GM13976 (cell line): ENCODE data around the gene NECTIN1.

Experiments used
- DNase-seq: peaks from one replicate; pipeline ENCODE4 v3.0.0; 2012; ENCODE audit warnings: low spot score
- in situ Hi-C: fragments of 300-500 bp; cut with MboI; formaldehyde crosslinking; loops from one replicate; pipeline ENCODE4 v1.12.0; 2022; ENCODE audit warnings: low sequenced_read_pairs, mixed read lengths, inconsistent platforms; ENCODE audit not compliant: unreplicated experiment
- TF ChIP-seq, protein P1 (sequence below): IDR thresholded peaks from 2 replicates; pipeline ENCODE4 v1.5.1; 2012; ENCODE audit warnings: borderline replicate concordance, mild to moderate bottlenecking; ENCODE audit not compliant: insufficient read depth; ENCODE audit errors: extremely low read depth, missing control alignments, control extremely low read depth

Gene NECTIN1

DNA sequence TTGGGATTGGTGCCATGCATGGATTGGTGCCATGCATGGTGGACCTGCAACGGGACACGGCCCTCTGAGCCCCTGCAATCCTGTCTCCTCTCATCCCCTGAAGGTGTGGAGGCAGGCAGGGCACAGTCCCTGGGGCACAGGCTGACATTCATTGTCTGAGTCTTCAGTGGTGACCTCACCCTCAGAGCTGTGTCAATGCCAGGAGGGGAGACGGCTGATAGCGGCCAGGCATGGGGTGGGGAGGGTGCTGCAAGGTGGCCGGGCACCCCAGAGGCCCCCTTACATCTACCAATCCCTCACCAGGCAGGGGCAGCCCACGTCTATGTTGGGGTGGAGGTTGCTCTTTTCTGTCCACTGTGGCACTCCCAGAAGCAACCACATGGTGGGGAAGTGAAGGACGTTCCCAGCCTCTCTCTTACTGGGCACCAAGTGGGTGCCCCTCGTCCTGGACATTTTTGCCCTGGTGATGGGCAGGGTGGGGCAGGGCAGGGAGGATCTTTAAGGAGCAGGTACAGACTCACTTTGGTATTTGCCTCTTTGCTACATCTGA is 47.6 kb downstream of the NECTIN1 start:
- in situ Hi-C loops: no loop called here
- TF ChIP-seq, protein P1, sequence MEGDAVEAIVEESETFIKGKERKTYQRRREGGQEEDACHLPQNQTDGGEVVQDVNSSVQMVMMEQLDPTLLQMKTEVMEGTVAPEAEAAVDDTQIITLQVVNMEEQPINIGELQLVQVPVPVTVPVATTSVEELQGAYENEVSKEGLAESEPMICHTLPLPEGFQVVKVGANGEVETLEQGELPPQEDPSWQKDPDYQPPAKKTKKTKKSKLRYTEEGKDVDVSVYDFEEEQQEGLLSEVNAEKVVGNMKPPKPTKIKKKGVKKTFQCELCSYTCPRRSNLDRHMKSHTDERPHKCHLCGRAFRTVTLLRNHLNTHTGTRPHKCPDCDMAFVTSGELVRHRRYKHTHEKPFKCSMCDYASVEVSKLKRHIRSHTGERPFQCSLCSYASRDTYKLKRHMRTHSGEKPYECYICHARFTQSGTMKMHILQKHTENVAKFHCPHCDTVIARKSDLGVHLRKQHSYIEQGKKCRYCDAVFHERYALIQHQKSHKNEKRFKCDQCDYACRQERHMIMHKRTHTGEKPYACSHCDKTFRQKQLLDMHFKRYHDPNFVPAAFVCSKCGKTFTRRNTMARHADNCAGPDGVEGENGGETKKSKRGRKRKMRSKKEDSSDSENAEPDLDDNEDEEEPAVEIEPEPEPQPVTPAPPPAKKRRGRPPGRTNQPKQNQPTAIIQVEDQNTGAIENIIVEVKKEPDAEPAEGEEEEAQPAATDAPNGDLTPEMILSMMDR: no peak
- no peak for DNase-seq

DNA sequence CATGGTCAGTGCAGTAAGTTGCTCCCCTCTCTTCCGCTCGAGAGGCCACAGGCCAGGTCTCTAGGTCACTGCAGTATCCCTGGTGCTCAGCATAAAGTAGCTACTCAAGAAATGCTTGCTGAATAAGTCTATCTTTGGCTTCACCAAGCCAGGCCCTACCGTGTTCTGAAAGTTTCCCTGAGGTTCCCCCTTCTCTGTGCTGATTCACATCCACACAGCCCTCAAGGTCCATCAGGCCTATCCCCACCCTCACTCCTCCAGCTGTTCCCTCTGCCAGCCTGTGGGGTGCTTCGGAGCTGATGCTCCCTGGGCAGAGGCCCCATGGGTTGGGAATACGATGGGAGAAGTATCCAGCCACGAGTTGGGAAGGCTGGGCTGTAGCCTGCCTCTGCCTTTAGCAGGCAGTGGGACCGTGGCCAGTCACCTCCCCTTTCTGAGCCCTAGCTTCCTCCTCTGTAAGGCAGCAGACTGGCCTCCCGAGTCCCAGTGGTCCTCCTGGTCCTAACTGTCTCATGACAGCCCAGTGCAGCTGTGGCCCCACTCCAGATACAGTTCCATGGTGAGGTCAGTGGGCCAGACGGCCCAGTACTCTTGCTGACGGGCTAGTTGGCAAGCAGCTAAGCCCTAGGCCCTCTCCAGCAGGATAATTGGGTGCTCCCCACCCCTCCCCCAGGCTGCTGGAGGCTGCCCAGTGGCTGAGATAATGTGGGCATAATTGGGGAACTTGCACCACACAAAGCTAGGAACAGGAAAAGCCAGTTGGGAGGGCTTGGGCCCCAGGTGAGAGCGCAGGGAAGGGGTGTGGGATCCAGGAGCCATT is 48.2 kb downstream of the NECTIN1 start:
- DNase-seq: no peak
- TF ChIP-seq, protein P1: no peak
- in situ Hi-C loops: no loop called here

DNA sequence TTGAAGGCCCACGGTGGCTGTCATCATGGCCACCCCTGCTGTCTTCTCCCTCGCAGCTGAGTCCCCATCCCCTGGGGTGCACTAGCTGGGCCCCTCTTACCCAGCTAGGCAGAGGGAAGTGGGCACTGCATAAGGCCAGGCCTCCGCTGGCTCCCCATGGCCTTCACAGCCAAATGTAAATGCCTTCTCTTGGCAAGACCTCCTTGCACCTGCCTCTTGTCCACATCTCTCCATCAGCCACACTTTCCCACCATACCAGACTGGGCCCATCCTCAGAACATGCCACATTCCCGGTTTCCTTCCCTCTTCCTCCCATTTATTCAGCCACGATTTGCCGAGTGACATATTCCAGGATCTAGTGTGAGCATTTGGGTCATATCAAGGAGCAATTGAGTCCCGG is 49.7 kb downstream of the NECTIN1 start:
- no peak for DNase-seq
- in situ Hi-C loops: loop anchor here (10.0 kb wide), 1 partner anchor 55 kb away; no protein-coding TSS in a partner anchor
- TF ChIP-seq, protein P1: no peak

DNA sequence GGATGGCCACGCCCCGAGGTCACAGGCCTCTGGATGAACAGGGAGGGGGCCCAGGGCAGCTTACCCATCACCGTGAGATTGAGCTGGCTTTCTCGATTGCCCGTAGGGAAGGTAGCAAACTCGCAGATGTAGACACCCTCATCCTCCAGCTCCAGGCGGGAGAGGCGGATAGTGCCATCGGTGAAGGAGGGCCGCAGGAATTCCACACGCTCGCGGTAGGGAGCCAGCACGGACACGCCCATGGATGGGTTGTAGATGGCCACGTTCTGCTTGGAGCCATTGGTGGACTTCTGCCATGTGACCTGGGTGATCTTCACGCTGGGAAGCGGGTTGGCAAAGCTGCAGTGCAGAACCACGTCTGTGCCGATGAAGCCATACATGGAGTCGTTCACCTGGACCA is 50.6 kb downstream of the NECTIN1 start:
- in situ Hi-C loops: loop anchor here (10.0 kb wide), 1 partner anchor 56 kb away; no protein-coding TSS in a partner anchor
- TF ChIP-seq, protein P1: no peak
- no peak for DNase-seq

DNA sequence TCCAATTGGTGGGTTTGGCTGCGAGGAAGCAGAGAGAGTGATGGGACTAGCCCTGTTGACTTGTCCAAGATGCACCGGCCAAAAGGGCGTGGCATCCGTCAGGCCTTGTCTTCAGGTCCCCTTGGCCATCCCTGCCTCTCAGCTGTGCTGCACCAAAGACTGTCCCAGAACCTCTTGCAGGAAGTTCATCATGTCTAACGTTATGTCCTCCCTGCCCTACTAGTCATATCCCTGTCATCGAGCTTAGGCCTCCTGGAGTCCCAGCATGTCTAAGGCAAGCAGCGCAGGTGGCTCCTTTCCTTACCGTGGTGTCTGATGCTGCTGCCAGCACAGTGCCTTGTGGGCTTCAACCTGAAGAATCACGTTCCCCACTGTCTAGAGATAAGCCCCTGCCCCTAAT is 51.2 kb downstream of the NECTIN1 start:
- DNase-seq: no peak
- TF ChIP-seq, protein P1: no peak
- in situ Hi-C loops: loop anchor here (10.0 kb wide), 1 partner anchor 57 kb away; no protein-coding TSS in a partner anchor

DNA sequence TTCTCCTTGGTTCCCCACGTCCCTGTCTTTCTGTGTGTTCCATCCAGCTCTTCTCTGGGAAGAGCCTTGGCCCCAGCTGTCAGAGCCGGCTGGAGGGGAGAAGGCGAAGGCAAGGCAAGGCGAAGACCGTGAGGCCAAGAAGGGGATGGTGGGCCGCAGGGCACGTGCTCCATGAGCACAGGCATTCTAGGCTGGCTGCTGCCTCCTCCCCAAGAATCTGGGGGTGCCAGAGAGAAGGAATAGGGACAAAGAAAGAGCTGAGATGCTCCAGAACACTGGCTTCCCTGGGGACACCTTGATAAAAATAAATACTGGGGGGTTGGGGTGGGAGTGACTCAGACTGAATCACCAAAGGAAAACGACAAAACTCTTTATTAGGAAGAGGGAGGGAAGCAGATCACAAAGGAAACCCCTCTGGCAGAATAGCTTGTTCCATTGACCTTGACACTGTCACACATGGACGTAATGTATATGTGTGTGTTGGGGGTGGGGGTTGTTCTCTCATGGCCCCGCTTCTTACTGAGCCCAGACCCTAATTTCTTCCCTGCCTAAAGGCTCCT is 52.5 kb downstream of the NECTIN1 start:
- in situ Hi-C loops: loop anchor here (10.0 kb wide), 1 partner anchor 58 kb away; no protein-coding TSS in a partner anchor
- TF ChIP-seq, protein P1: no peak
- no peak for DNase-seq
